Smooth muscle cell (in vitro differentiated cells): ENCODE data around the gene ACTR2. TPM values are rescaled to one million over a fixed set of nuclear protein-coding genes. Genes with fewer than 3 reads are reported as not detected.

Experiments
- DNase-seq: peaks from one replicate; lab custom pipeline; 2025; ENCODE audit not compliant: unreplicated experiment; lab: John Stamatoyannopoulos, UW
- H2AFZ ChIP-seq: fragments of 200-600 bp; sonication (generic); 2 replicates; pipeline ENCODE4 v1.6.0; 2016; ENCODE audit warnings: antibody characterized with exemption, low read depth, mild to moderate bottlenecking
- H3F3A ChIP-seq: fragments of 200-600 bp; sonication (generic); 2 replicates; pipeline ENCODE4 v1.6.0; 2017; ENCODE audit warnings: antibody characterized with exemption, low read depth
- H3K27ac ChIP-seq: fragments of 200-600 bp; sonication (generic); 2 replicates; pipeline ENCODE4 v1.5.1; 2016; ENCODE audit warnings: low read depth, mild to moderate bottlenecking
- H3K27me3 ChIP-seq: fragments of 200-600 bp; sonication (generic); 2 replicates; pipeline ENCODE4 v1.6.1; 2016; ENCODE audit warnings: low read depth, mild to moderate bottlenecking
- H3K36me3 ChIP-seq: fragments of 200-600 bp; sonication (generic); 2 replicates; pipeline ENCODE4 v1.5.1; 2016; ENCODE audit warnings: low read depth
- H3K4me1 ChIP-seq: fragments of 200-600 bp; sonication (generic); 2 replicates; pipeline ENCODE4 v1.5.1; 2016; ENCODE audit warnings: low read depth
- H3K4me2 ChIP-seq: fragments of 200-600 bp; sonication (generic); 2 replicates; pipeline ENCODE4 v1.6.0; 2016; ENCODE audit warnings: mild to moderate bottlenecking
- H3K4me3 ChIP-seq: fragments of 200-600 bp; sonication (generic); 2 replicates; pipeline ENCODE4 v1.5.1; 2016; ENCODE audit warnings: mild to moderate bottlenecking
- H3K79me2 ChIP-seq: fragments of 200-600 bp; sonication (generic); 2 replicates; pipeline ENCODE4 v1.6.0; 2016; ENCODE audit warnings: low read depth, mild to moderate bottlenecking
- H3K9ac ChIP-seq: fragments of 200-600 bp; sonication (generic); 2 replicates; pipeline ENCODE4 v1.6.0; 2016; ENCODE audit warnings: low read depth
- H3K9me3 ChIP-seq: fragments of 200-600 bp; sonication (generic); replicated peaks from 2 replicates; pipeline ENCODE4 v1.5.1; 2016; ENCODE audit warnings: low read depth
- H4K20me1 ChIP-seq: fragments of 200-600 bp; sonication (generic); 2 replicates; pipeline ENCODE4 v1.6.0; 2016; ENCODE audit warnings: low read depth
- WGBS: methylation state at CpG from one replicate; pipeline ENCODE4 v1.1.7; 2016; ENCODE audit warnings: low lambda C conversion rate; 5-methylcytosine and 5-hydroxymethylcytosine counted together
- polyA plus RNA-seq: library from polyadenylated mRNA; unstranded; fragments of >200 nt; fragmentation: Nextera tagmentation; extraction: Ambion mirVana; gene quantifications from 2 replicates; pipeline ENCODE4 v1.2.1, GENCODE V29; 2016
- total RNA-seq: library from RNA; depleted of rRNA; stranded (reverse); fragments of >200 nt; gene quantifications from 2 replicates; pipeline ENCODE4 v1.2.3, GENCODE V29; 2014
- TF ChIP-seq, protein P1 (sequence below): fragments of 200-600 bp; sonication (generic); IDR thresholded peaks from 2 replicates; pipeline ENCODE4 v1.5.1; 2017; ENCODE audit warnings: borderline replicate concordance, mild to moderate bottlenecking, antibody characterized with exemption; ENCODE audit not compliant: insufficient read depth, poor library complexity, severe bottlenecking

Gene ACTR2
- total and polyA plus RNA-seq, 2 experiments from 2014 or later: 108 to 174 TPM

DNA sequence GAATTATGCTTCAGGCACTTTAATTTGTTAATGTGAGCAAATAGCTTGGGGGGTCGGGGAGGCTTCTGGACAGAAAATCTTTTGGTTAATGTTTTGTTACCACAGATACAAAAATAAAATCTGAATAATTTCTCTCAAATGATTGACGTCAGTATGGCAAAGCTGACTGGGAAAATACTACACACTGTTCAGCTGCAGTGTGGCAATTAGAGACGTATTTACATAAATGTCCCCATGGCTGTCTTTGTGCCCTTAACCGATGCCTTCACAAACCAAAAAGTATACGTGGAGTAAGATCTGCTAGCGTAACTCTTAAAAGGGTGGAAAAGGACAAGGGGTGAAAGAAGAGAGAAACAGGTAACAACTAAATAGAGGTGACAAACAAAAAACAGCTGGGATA is 83.4 kb downstream of the ACTR2 start:
- Histone ChIP-seq H3K79me2 (no peaks in the 10 kb centered on the region), H3K27ac (no peak overlapping the region), H3K9me3 (no peaks in the 10 kb centered on the region), H3K4me3 (no peak overlapping the region), H3K27me3 (no peaks in the 10 kb centered on the region), H3K36me3 (peaks cover 16% of the 10 kb centered on the region), H3F3A (peaks cover 7% of the 10 kb centered on the region), H4K20me1 (no peaks in the 10 kb centered on the region), H2AFZ (no peak overlapping the region), H3K4me2 (no peak overlapping the region), H3K9ac (no peak overlapping the region), H3K4me1 (no peaks in the 10 kb centered on the region)
- TF ChIP-seq, protein P1, sequence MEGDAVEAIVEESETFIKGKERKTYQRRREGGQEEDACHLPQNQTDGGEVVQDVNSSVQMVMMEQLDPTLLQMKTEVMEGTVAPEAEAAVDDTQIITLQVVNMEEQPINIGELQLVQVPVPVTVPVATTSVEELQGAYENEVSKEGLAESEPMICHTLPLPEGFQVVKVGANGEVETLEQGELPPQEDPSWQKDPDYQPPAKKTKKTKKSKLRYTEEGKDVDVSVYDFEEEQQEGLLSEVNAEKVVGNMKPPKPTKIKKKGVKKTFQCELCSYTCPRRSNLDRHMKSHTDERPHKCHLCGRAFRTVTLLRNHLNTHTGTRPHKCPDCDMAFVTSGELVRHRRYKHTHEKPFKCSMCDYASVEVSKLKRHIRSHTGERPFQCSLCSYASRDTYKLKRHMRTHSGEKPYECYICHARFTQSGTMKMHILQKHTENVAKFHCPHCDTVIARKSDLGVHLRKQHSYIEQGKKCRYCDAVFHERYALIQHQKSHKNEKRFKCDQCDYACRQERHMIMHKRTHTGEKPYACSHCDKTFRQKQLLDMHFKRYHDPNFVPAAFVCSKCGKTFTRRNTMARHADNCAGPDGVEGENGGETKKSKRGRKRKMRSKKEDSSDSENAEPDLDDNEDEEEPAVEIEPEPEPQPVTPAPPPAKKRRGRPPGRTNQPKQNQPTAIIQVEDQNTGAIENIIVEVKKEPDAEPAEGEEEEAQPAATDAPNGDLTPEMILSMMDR: no peak
- DNase-seq: no peak
- WGBS: 97% methylated on average over 6 of the region's 6 CpGs

DNA sequence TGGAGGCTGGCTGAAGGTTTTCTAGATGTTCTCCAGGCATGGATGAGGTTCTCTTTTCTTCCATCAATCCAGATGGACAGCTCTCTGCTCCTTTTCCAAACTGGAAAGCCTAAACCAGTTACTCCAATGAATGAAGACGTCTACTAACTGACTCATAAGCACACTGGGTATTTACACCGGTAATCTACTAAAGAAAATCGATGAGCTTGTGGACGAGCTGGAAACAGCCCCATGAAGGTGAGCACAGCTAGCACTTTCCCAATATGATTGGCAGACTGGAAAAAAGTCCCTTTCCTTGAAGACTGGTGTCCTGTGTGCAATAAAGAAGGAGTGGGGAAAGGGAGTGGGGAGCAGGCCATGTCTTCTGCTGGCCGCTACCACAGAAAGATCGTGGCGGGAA is 84.0 kb downstream of the ACTR2 start:
- Histone ChIP-seq H2AFZ (no peak overlapping the region), H4K20me1 (no peaks in the 10 kb centered on the region), H3K4me3 (no peak overlapping the region), H3K4me1 (no peaks in the 10 kb centered on the region), H3K27ac (no peak overlapping the region), H3K9me3 (no peaks in the 10 kb centered on the region), H3F3A (peaks cover 7% of the 10 kb centered on the region), H3K4me2 (no peak overlapping the region), H3K36me3 (peaks cover 11% of the 10 kb centered on the region), H3K27me3 (no peaks in the 10 kb centered on the region), H3K9ac (no peak overlapping the region), H3K79me2 (no peaks in the 10 kb centered on the region)
- TF ChIP-seq, protein P1: no peak
- no peak for DNase-seq
- 90% methylated on average over 7 of the region's 7 CpGs for WGBS

DNA sequence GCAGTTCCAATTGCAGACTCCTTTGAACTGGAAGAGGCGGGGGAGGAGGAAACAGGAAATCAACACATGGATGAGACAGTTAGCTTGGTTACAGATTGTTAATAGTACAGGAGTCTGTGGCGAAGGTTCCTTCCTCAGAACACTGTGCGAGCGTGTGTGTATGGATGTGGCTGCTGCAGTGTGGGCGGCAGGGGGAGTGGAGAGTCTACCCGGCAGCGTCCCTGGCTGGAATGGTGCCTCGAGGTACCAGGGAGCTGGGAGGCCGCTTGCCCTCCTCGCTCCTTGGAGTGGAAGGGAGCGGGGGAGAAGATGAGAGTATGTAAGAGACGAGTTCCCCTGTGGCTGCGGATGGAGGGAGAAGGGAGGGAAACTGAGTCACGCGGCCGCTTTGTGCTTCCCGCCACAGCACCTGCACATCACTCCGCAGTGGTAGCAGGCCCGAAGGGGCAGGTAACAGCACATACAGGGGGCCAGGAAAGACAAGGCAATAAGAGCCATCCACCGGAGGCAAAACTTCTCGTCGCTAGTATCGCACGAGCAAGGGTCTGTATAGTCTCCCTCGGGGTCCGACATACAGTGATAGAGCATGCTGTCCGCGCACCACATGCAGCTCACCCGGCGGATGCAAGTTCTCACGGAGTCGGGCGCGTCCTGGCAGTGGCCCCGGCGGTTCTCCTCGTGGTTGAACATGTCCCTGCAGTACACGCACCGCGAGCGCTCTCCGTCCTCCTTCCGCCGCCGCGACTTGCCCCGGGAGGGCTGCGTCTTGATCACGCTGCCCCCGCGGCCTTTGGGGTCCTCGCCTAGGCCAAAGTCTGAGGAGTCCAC is 85.7 kb downstream of the ACTR2 start:
- 95% methylated on average over 50 of the region's 52 CpGs for WGBS
- DNase-seq: no peak

More for the DNA sequence above, 85.7 kb downstream of the ACTR2 start:
- Histone ChIP-seq H3K36me3 (peaks cover 11% of the 10 kb centered on the region), H3K4me1 (no peaks in the 10 kb centered on the region), H3K9ac (no peak overlapping the region), H3K27me3 (no peaks in the 10 kb centered on the region), H3K79me2 (no peaks in the 10 kb centered on the region), H3K9me3 (no peaks in the 10 kb centered on the region), H4K20me1 (no peaks in the 10 kb centered on the region), H3K27ac (no peak overlapping the region), H2AFZ (no peak overlapping the region), H3K4me2 (no peak overlapping the region), H3K4me3 (no peak overlapping the region), H3F3A (peaks cover 7% of the 10 kb centered on the region)
- TF ChIP-seq, protein P1: no peak
